ENCODE measurements around the gene KCNN4. TPM values are rescaled to one million over a fixed set of nuclear protein-coding genes. Genes with fewer than 3 reads are reported as not detected.

Gene KCNN4
- polyA plus RNA-seq, 5 donors: 1.3 to 2.6 (median 1.6) TPM

- DNase-seq: no peak
These were observed 32.1 kb downstream of the KCNN4 start for GRCh38 chr19:43748685-43749084.

- DNase-seq: no peak
These were observed 32.6 kb downstream of the KCNN4 start for GRCh38 chr19:43748205-43748594.

GRCh38 chr19:43747557-43748204, 33.1 kb downstream of the KCNN4 start:
- no peak for DNase-seq

- no peak for DNase-seq
These were observed 37.7 kb downstream of the KCNN4 start for GRCh38 chr19:43743059-43743458.

GRCh38 chr19:43741075-43741825, 39.5 kb downstream of the KCNN4 start:
- DNase-seq: no peak

- no peak for DNase-seq
These were observed 41.1 kb downstream of the KCNN4 start for GRCh38 chr19:43739439-43740235.

- DNase-seq: no peak
These were observed 42.0 kb downstream of the KCNN4 start for GRCh38 chr19:43738780-43739211.

- DNase-seq: no peak
These were observed 44.8 kb downstream of the KCNN4 start for GRCh38 chr19:43735957-43736356.

- no peak for DNase-seq
These were observed 45.8 kb downstream of the KCNN4 start for GRCh38 chr19:43735013-43735412.

- DNase-seq: no peak
These were observed 48.9 kb downstream of the KCNN4 start for GRCh38 chr19:43731846-43732245.

- no peak for DNase-seq
These were observed 49.4 kb downstream of the KCNN4 start for GRCh38 chr19:43731346-43731745.

GRCh38 chr19:43729919-43730318, 50.9 kb downstream of the KCNN4 start:
- no peak for DNase-seq

GRCh38 chr19:43727593-43727853, 53.2 kb downstream of the KCNN4 start:
- DNase-seq: no peak

GRCh38 chr19:43726736-43727592, 53.8 kb downstream of the KCNN4 start:
- no peak for DNase-seq

- DNase-seq: no peak
These were observed 55.3 kb downstream of the KCNN4 start for GRCh38 chr19:43725468-43725867.

- no peak for DNase-seq
These were observed 55.9 kb downstream of the KCNN4 start for GRCh38 chr19:43724896-43725295.

- no peak for DNase-seq
These were observed 57.2 kb downstream of the KCNN4 start for GRCh38 chr19:43723588-43723987.

GRCh38 chr19:43721469-43722048, 59.2 kb downstream of the KCNN4 start:
- DNase-seq: no peak

GRCh38 chr19:43720936-43721335, 59.8 kb downstream of the KCNN4 start:
- DNase-seq: no peak

GRCh38 chr19:43719918-43720317, 60.9 kb downstream of the KCNN4 start:
- DNase-seq: no peak

GRCh38 chr19:43719378-43719868, 61.4 kb downstream of the KCNN4 start:
- DNase-seq: no peak

Data from right lung (tissue), 5 donors.